ENCODE data around the gene SPPL3.
"Not testable (repeated sequence)": the region's sequence is repeated elsewhere in the genome, so short reads cannot be mapped to it uniquely, and the experiment has no call there.

Gene SPPL3

DNA sequence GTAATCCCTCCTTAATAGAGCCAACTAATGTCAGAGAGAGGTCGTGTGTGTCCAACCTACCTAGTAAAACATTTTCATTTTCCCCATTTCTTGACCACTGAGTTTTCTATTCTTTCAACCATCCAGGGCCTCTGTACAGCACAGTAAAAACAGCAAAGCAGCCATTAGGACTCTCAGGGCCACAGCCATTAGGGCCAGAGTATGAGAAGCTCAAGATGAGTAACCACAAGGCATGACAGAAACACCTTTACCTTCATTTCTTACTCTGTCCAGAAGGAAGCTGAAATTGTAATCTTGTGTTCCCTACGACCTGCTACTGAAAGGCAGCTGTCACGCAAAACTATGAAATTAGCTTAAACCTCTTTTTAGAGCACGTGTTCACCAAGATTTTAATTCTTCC, 2.3 kb downstream of the SPPL3 start:
- Histone ChIP-seq H3K27me3 (ENCODE audit: low read length) (no peaks in the 10 kb centered on the region), H2AFZ (ENCODE audit: low read depth, low read length, severe bottlenecking) (no peak overlapping the region), H3K9ac (ENCODE audit: low read length) (no peak overlapping the region), H3K36me3 (ENCODE audit: low read length) (no peaks in the 10 kb centered on the region), H4K20me1 (ENCODE audit: low read depth, low read length) (peaks cover 6% of the 10 kb centered on the region; the same call in 1 of the 2 replicates), H3K9me2 (replicated peaks; ENCODE audit: insufficient read depth, low read length) (no peaks in the 10 kb centered on the region), H3K27ac (ENCODE audit: low read depth, low read length) (0 out of 2 replicates have a peak overlapping the region, but pooled peaks have one; percentile 23), H3K9me3 (ENCODE audit: insufficient read depth, low read length) (no peaks in the 10 kb centered on the region), H3K79me2 (ENCODE audit: insufficient read depth, low read length) (peaks cover 69% of the 10 kb centered on the region), H3F3A (ENCODE audit: insufficient read depth) (no peaks in the 10 kb centered on the region; the same call in none of the 2 replicates), H3K4me2 (ENCODE audit: low read depth, low read length, poor library complexity, severe bottlenecking) (peak overlapping the region; percentile 6), H3K4me3 (ENCODE audit: insufficient read depth, low read length, poor library complexity, severe bottlenecking) (no peak overlapping the region)
- TF ChIP-seq, protein P1, sequence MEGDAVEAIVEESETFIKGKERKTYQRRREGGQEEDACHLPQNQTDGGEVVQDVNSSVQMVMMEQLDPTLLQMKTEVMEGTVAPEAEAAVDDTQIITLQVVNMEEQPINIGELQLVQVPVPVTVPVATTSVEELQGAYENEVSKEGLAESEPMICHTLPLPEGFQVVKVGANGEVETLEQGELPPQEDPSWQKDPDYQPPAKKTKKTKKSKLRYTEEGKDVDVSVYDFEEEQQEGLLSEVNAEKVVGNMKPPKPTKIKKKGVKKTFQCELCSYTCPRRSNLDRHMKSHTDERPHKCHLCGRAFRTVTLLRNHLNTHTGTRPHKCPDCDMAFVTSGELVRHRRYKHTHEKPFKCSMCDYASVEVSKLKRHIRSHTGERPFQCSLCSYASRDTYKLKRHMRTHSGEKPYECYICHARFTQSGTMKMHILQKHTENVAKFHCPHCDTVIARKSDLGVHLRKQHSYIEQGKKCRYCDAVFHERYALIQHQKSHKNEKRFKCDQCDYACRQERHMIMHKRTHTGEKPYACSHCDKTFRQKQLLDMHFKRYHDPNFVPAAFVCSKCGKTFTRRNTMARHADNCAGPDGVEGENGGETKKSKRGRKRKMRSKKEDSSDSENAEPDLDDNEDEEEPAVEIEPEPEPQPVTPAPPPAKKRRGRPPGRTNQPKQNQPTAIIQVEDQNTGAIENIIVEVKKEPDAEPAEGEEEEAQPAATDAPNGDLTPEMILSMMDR (IDR thresholded peaks at IDR 0.05; ENCODE audit: insufficient read depth, low read length, poor library complexity, severe bottlenecking) = no peak
- no peak for TF ChIP-seq EZH2phosphoT487 (conservative IDR thresholded peaks at IDR 0.05; ENCODE audit: low read length)

DNA sequence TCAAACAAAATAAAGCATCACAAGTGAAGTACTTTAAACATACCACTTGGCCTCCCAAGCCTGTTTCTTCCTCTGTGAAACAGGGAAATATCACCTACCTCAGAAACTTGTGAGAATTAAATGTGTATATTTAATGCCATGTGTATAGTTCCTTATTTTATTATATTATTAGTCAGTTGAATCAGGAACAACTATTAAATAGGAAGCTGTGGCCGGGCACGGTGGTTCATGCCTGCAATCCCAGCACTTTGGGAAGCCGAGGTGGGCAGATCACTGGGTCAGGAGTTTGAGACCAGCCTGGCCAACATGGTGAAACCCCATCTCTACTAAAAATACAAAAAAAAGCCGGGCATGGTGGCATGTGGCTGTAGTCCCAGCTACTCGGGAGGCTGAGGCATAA, 3.1 kb downstream of the SPPL3 start:
- H3K27me3 ChIP-seq (ENCODE audit: low read length); H4K20me1 ChIP-seq (ENCODE audit: low read depth, low read length); H3K36me3 ChIP-seq (ENCODE audit: low read length); H3K9ac ChIP-seq (ENCODE audit: low read length); H3F3A ChIP-seq (ENCODE audit: insufficient read depth); H3K9me3 ChIP-seq (ENCODE audit: insufficient read depth, low read length); H2AFZ ChIP-seq (ENCODE audit: low read depth, low read length, severe bottlenecking); H3K27ac ChIP-seq (ENCODE audit: low read depth, low read length); H3K4me2 ChIP-seq (ENCODE audit: low read depth, low read length, poor library complexity, severe bottlenecking); H3K4me3 ChIP-seq (ENCODE audit: insufficient read depth, low read length, poor library complexity, severe bottlenecking); H3K9me2 ChIP-seq (replicated peaks; ENCODE audit: insufficient read depth, low read length): not testable (repeated sequence)
- H3K79me2 ChIP-seq (ENCODE audit: insufficient read depth, low read length) = peaks cover 76% of the 10 kb centered on the region

DNA sequence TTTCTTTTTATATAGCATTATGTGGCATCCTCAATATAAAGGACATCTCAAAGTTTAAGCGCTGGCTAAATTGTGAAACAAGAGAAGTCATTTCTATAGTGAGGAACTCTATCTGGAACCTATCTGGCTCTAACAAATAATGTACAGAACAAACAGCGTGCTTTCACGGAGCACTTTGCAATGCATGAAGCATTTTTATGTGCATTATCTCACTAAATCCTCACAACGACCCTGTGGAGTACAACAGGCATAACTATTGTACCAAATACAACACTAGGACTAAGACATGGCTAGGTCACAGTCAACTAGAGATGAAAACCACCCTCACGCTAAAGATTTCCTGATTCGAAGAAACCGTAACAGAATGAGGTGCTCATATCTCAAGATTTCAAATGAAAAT, 8.6 kb downstream of the SPPL3 start:
- Histone ChIP-seq H3F3A (ENCODE audit: insufficient read depth) (no peaks in the 10 kb centered on the region; the same call in 1 of the 2 replicates), H3K4me2 (ENCODE audit: low read depth, low read length, poor library complexity, severe bottlenecking) (no peak overlapping the region), H4K20me1 (ENCODE audit: low read depth, low read length) (no peaks in the 10 kb centered on the region), H3K27ac (ENCODE audit: low read depth, low read length) (no peak overlapping the region), H2AFZ (ENCODE audit: low read depth, low read length, severe bottlenecking) (no peak overlapping the region), H3K4me3 (ENCODE audit: insufficient read depth, low read length, poor library complexity, severe bottlenecking) (no peak overlapping the region), H3K9me2 (replicated peaks; ENCODE audit: insufficient read depth, low read length) (no peaks in the 10 kb centered on the region), H3K9me3 (ENCODE audit: insufficient read depth, low read length) (no peaks in the 10 kb centered on the region), H3K79me2 (ENCODE audit: insufficient read depth, low read length) (peaks cover 88% of the 10 kb centered on the region), H3K27me3 (ENCODE audit: low read length) (no peaks in the 10 kb centered on the region), H3K9ac (ENCODE audit: low read length) (no peak overlapping the region), H3K36me3 (ENCODE audit: low read length) (no peaks in the 10 kb centered on the region)
- TF ChIP-seq EZH2phosphoT487 (conservative IDR thresholded peaks at IDR 0.05; ENCODE audit: low read length) = no peak
- TF ChIP-seq, protein P1 (IDR thresholded peaks at IDR 0.05; ENCODE audit: insufficient read depth, low read length, poor library complexity, severe bottlenecking) = no peak

DNA sequence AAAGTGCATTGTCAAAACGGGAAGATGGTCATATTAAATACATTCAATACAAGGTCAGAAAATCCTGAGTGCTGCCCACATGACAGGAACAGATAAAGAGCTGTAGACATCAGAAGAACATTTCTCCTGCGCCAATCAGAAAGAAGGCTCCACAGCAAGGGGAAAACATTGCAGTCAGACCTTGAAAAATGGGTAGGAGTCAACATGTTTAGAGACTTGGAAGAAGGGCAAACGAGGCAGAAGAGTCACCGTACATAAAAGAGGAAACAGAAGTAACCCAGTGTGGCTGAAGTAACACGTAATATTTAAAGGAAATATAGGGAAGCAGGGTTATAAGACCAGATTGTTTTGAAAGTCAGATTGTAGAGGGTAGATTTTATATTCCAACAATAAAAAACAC, 11.9 kb downstream of the SPPL3 start:
- Histone ChIP-seq H4K20me1 (ENCODE audit: low read depth, low read length) (no peaks in the 10 kb centered on the region), H3K36me3 (ENCODE audit: low read length) (no peaks in the 10 kb centered on the region)

More for the DNA sequence above, 11.9 kb downstream of the SPPL3 start:
- no peak overlapping the region for H3K4me2 ChIP-seq (ENCODE audit: low read depth, low read length, poor library complexity, severe bottlenecking)
- TF ChIP-seq EZH2phosphoT487 (conservative IDR thresholded peaks at IDR 0.05; ENCODE audit: low read length) = no peak
- TF ChIP-seq, protein P1 (IDR thresholded peaks at IDR 0.05; ENCODE audit: insufficient read depth, low read length, poor library complexity, severe bottlenecking) = no peak
- H2AFZ ChIP-seq (ENCODE audit: low read depth, low read length, severe bottlenecking) = no peak overlapping the region
- H3K4me3 ChIP-seq (ENCODE audit: insufficient read depth, low read length, poor library complexity, severe bottlenecking) = no peak overlapping the region
- H3K9ac ChIP-seq (ENCODE audit: low read length) = no peak overlapping the region
- no peak overlapping the region for H3K27ac ChIP-seq (ENCODE audit: low read depth, low read length)
- peaks cover 82% of the 10 kb centered on the region for H3K79me2 ChIP-seq (ENCODE audit: insufficient read depth, low read length)
- peaks cover 11% of the 10 kb centered on the region for H3F3A ChIP-seq (ENCODE audit: insufficient read depth)
- no peaks in the 10 kb centered on the region for H3K27me3 ChIP-seq (ENCODE audit: low read length)
- no peaks in the 10 kb centered on the region for H3K9me2 ChIP-seq (replicated peaks; ENCODE audit: insufficient read depth, low read length)
- H3K9me3 ChIP-seq (ENCODE audit: insufficient read depth, low read length) = no peaks in the 10 kb centered on the region
